HG03520 (cell line): Measurements from ENCODE around the gene EYA4.

ENCODE experiments used
- ATAC-seq: cut with Tn5 transposase; IDR thresholded peaks from one replicate; pipeline ENCODE4 v1.9.1; 2021; ENCODE audit warnings: mild to moderate bottlenecking, moderate library complexity; ENCODE audit not compliant: unreplicated experiment

EYA4 gene

DNA sequence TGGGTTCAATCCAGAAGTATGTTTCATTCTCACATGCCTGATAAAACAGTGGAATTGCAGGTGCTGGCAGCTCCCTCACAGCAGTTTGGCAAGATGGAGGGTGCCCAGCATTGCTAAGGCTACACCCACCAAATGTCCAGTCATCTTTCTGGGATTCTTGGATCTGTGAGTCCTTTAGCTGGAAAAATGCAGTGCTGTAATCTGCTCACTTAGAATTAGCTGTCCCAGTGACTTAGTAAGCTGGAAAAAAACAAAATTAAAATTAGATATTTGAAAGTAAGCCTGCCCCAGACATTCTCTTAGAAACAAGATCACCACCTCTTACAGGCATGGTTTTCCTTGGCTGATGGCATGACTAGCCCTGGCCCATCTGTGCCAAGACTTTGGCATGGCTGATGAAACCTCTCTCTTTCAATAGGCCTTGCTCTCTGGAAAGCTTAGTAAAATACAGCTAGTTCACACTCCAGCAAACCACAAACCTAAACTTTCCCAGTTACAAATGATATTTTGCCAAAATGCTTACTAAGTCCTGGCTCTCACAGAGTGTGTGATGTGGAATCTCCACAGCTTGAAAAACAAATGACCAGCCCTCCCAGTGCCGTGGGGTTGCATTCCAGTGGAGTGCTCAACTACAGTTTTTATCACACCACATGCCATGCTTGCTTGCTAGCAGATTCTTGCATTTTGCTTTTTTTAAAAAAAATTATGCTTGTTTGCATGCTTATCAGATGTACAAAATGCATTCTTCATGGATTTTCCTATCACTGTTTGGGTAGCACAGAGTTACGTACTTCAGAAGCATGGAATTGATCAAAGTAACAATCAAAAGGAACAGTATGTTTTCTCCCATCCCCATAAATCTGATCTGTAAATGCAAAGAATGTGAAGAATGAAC lies 261.5 kb downstream of the EYA4 start:
- no peak for ATAC-seq

DNA sequence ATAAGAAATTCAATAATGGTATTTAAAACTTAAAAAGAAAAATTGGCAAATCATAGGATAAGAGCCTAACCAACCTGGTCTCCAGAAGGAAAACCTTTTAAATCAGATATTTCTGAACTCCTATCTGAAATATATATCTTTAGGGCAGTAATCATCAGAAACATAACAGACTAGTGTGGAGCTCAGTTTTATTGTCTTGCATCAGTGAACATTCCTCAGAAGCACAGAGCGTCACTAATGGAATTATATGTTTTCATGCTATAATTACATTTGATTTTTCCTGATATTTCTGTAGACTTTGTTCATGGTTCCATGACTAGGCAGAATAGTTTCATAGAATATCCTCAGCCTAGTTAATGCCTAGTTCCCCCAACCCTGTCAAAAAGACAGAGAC lies 262.2 kb downstream of the EYA4 start:
- ATAC-seq = no peak

DNA sequence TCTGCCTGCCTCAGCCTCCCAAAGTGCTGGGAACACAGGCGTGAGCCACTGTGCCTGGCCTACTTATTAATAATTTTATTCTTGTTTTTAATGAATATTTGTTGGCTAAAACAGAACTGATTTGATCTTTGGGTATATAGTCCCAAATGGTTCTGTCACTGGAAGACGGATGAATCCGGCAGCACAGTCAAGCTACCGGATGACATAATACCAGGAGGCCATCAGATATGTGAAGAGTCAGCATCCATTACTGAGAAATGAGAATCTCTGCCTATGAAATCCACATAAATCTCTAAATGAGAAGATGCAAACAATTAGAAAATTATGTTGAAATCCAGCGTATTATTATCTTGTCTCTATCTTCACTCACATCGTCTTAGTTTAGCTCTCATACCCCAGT lies 263.0 kb downstream of the EYA4 start:
- no peak for ATAC-seq

- ATAC-seq = no peak
Observed at GRCh38 chr6:133504761-133505160, 263.6 kb downstream of the EYA4 start.

GRCh38 chr6:133505681-133506080 lies 264.5 kb downstream of the EYA4 start:
- ATAC-seq = no peak

DNA sequence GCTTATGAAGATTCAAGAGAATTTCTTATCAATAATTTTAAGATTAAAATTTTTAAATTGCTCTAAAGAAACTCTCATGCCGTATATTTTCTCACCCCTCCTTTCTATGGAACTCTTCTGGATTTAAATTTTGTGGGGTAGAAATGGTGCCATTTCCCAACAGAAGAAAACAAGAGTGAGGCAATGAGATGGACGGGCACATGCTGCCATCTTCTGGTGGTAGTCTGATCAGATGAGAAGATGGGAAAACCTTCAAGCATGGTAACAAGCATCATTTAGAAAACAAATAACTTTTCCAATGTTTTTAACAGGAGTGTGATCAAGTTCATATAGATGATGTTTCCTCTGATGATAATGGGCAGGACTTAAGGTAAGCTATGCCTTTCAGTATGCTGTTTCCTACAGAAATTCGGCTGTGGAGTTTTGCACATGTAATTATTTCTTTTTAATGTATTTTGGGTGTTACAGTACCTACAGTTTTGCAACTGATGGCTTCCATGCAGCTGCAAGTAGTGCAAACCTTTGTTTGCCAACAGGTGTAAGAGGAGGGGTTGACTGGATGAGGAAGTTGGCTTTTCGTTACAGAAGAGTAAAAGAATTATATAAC lies 271.4 kb downstream of the EYA4 start:
- ATAC-seq = no peak

DNA sequence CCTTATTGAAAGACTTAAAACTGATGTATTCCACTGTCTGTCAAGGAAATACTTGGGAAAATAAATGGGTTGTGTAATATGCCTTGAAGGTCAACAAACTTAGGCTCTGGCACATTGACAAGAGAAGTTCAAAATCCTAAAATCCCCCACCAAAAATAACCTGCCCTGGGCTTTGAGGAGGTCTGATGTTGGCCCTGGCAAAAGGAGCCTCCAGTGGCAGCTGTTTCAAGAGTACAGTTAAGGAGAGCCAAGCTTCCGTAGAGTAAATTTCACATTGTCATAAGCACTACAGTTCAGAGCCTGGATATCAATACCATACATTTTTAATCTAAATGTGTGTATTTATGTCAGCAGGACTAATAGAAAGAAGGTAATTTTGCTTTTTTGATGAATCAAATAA lies 282.7 kb downstream of the EYA4 start:
- ATAC-seq = no peak

- no peak for ATAC-seq
Observed at GRCh38 chr6:133526436-133526835, 285.3 kb downstream of the EYA4 start.

GRCh38 chr6:133528566-133528965 lies 287.4 kb downstream of the EYA4 start:
- no peak for ATAC-seq

DNA sequence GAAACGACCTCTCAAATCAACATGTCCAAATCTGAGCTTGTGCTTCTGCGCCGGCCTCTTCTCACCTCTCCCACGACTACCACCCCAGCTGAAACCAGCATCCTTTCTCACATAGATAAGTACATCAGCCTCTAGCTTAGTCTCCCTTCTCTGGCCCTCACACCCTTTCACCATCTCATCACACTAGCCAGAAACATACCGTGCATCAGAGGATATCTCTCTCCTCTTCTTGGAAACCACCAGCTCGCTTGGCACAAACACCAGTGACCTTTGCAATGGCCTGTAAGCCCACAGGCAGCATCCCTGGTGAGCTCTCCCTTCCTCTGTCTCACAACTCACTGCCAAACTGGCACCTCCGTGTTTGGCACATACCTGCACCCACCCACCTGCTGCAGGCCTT lies 291.8 kb downstream of the EYA4 start:
- no peak for ATAC-seq

GRCh38 chr6:133539502-133540259 lies 298.5 kb downstream of the EYA4 start:
- ATAC-seq = no peak

DNA sequence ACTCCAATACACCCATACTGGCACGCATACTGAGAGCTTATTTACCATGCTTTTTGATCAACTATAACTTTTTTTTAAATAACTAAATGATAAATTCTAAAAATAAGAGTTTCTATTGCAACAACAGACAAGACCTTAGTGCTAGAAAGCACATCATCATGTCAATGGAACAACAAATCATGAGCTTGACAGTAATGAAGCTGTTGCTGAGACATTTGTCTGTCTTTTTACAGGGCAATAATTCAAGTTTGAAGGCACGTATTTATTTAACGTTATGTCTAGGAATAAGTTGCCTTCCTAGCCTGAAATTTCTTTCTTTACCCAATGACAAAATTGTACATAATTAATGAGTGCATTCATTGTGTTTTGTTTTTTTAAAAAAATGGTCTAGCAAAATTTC lies 299.2 kb downstream of the EYA4 start:
- ATAC-seq = no peak

GRCh38 chr6:133541040-133541439 lies 299.9 kb downstream of the EYA4 start:
- ATAC-seq = no peak

DNA sequence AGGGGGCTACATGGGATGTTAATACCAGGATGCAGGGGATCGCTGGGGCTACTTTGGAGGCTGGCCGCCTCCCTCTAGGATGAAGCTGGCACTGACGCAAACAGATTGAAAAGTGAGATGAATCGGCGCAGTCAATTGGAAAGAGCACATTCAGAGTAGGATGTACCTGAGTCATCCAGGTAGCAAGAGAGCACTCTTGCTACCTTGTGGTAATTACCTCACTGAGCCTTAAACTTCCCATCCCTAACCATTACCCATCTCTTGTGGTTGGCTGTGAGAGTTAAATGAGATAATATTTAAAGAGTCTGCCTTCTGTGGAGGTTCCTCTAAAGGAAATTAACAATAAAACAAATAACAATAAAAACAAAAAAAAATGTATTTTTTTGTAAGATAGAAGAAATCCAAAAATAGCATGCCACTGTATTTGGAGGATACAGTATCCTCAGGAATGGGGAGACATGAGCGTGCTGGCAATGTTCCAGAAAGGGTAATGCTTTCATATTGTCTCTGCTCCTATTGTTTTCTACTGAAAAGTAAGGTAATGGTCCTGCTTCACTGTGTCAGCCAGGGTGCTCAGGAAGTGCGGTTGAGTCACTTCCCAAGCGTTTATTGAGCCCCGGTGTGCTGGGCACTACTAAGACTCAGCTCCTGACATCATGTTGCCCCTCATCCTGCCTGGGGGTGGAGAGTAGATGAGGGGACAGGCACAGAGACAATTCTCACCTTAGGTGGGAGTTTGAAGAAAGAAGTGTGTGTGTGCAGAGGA lies 301.1 kb downstream of the EYA4 start:
- no peak for ATAC-seq

GRCh38 chr6:133544419-133544818 lies 303.3 kb downstream of the EYA4 start:
- ATAC-seq = no peak

DNA sequence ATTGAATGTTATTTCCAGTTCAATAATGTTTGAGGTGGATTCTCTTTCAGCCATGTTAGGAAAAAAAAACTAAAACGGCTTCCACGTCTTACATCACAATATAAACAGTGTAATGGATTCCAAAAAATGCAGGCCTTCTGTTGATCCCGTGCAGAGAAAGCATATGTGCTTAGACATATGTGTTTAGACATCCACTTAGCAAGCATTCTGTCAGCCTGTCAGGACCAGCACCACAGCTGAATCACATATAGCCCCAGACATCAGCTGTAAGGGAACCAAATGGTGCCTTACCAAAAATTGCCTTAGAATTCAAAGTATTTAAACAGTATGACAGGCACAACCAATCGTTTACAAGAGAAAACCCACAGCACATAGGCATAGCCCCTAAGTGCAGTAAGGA lies 304.9 kb downstream of the EYA4 start:
- no peak for ATAC-seq

- no peak for ATAC-seq
Observed at GRCh38 chr6:133547136-133547535, 306.0 kb downstream of the EYA4 start.

DNA sequence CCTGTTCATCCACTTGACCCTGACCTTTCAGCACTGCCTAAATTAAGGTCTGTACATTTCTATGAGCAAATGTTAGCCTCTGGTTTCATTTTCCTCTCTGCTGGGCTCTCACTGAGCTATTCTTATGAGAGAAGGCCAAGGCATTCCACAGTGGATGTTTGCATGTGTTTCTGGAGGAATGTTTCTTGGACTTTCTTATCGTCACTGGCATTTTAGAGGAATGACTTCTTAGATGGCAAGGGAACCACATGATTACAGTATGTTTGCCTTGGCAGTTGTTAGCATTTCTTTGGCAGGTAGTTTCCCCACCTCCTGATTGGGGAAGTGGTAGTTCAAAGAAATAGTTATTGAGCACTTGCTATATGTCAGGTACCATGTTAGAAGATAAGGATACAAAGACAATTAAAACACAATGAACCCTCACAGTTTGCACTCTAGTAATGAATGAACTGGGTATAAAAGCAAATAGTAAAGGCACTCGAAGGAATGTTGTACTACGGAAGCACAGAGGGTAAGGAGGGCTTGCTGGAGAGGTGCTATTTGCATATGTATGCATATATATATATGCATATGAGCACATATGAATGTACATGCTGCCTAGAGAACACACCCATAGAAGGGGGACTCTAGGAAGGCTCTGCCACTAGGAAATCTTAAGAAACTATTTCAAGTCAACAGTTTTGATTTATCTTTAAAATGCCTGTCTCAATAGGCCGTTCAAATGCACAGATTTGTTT lies 307.4 kb downstream of the EYA4 start:
- no peak for ATAC-seq

DNA sequence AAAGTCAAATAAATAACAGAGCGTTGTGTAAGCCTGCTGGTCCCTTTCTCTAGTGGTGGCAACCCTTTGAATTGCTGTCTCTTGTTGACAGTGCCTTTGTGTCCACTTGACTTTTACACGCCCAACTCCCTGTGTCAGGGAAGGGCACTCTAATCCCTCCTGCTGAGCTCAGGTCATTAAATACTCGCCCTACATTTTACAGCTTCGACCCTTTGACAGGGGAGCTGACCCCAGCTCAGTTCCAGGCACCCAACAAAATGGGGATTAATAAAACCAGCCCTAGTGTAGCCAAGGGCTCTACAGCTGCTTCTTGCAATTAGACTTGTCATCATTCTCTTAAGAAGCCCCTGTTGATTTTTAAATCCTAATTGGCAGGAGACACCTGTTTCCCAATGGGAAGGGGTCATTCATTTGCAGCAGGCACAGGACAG lies 308.2 kb downstream of the EYA4 start:
- no peak for ATAC-seq

- ATAC-seq = no peak
Observed at GRCh38 chr6:133550026-133550425, 308.9 kb downstream of the EYA4 start.
